Renal pelvis (tissue), 4 donors: Measurements from ENCODE around the gene GEMIN7. TPM values are rescaled to one million over a fixed set of nuclear protein-coding genes. Genes with fewer than 3 reads are reported as not detected.

Experiments
- DNase-seq: peaks from one replicate; pipeline ENCODE4 v3.0.0-alpha.2; 2013
- polyA plus RNA-seq, 3 donors: library from polyadenylated mRNA; unstranded; fragments of 120-200 nt; gene quantifications; one replicate each; pipeline ENCODE4 v1.2.1, GENCODE V29; 2013; ENCODE audit not compliant: insufficient read length in 3 of 3

GEMIN7 gene
- polyA plus RNA-seq, 3 donors, result 21.5 to 24.0 (median 23.4) TPM

GRCh38 chr19:45051929-45052579 lies 27.0 kb upstream of the GEMIN7 start:
- DNase-seq, result no peak

GRCh38 chr19:45056831-45057230 lies 22.2 kb upstream of the GEMIN7 start:
- DNase-seq, result no peak

- DNase-seq, result no peak
Observed at GRCh38 chr19:45057444-45057843, 21.6 kb upstream of the GEMIN7 start.

GRCh38 chr19:45058622-45059159 lies 20.4 kb upstream of the GEMIN7 start:
- DNase-seq, result no peak

- DNase-seq, result no peak
Observed at GRCh38 chr19:45059258-45059965, 19.6 kb upstream of the GEMIN7 start.

- DNase-seq, result no peak
Observed at GRCh38 chr19:45061965-45062364, 17.1 kb upstream of the GEMIN7 start.

- no peak for DNase-seq
Observed at GRCh38 chr19:45063851-45064801, 14.9 kb upstream of the GEMIN7 start.

GRCh38 chr19:45066921-45067661 lies 12.0 kb upstream of the GEMIN7 start:
- DNase-seq, result no peak

- DNase-seq, result no peak
Observed at GRCh38 chr19:45068041-45068440, 11.0 kb upstream of the GEMIN7 start.

- no peak for DNase-seq
Observed at GRCh38 chr19:45069056-45069455, 10.0 kb upstream of the GEMIN7 start.

GRCh38 chr19:45070214-45070613 lies 8.8 kb upstream of the GEMIN7 start:
- no peak for DNase-seq

- DNase-seq, result no peak
Observed at GRCh38 chr19:45070861-45071544, 8.1 kb upstream of the GEMIN7 start.

GRCh38 chr19:45071545-45071938 lies 7.5 kb upstream of the GEMIN7 start:
- DNase-seq, result no peak

- no peak for DNase-seq
Observed at GRCh38 chr19:45071969-45072790, 6.9 kb upstream of the GEMIN7 start.

- DNase-seq, result no peak
Observed at GRCh38 chr19:45074744-45075300, 4.2 kb upstream of the GEMIN7 start.

- no peak for DNase-seq
Observed at GRCh38 chr19:45075301-45076028, 3.6 kb upstream of the GEMIN7 start.

GRCh38 chr19:45076029-45076850 lies 2.8 kb upstream of the GEMIN7 start, which contains the start of gene ZNF296:
ZNF296 (minus strand) TSS chr19:45076478; CDS start chr19:45076373, 105 bp downstream.
- DNase-seq, result no peak
